Occipital lobe (tissue), 2 donors: ENCODE measurements around the gene ASPHD2. TPM values are rescaled to one million over a fixed set of nuclear protein-coding genes. Genes with fewer than 3 reads are reported as not detected.
"Not testable (repeated sequence)": the region's sequence is repeated elsewhere in the genome, so short reads cannot be mapped to it uniquely, and the experiment has no call there.

Experiments used
- DNase-seq: peaks from one replicate; lab custom pipeline; 2025; lab: John Stamatoyannopoulos, UW
- total RNA-seq: library from RNA; depleted of rRNA; stranded (reverse); fragments of >200 nt; gene quantifications from one replicate; pipeline ENCODE4 v1.2.3, GENCODE V29; 2014

Gene ASPHD2
- 18.4 TPM for total RNA-seq

- DNase-seq: peak; percentile 48
These were observed at the start of gene ASPHD2 for GRCh38 chr22:26428515-26429457. Gene ASPHD2, plus strand, starts transcription at chr22:26429260. Its CDS starts 4,356 bp downstream, at chr22:26433616.

- no peak for DNase-seq
These were observed 48.8 kb upstream of the ASPHD2 start for GRCh38 chr22:26380072-26380830.

GRCh38 chr22:26382782-26383181 lies 46.3 kb upstream of the ASPHD2 start:
- DNase-seq: no peak

GRCh38 chr22:26383968-26384556 lies 45.0 kb upstream of the ASPHD2 start:
- DNase-seq: no peak

- DNase-seq: no peak
These were observed 43.9 kb upstream of the ASPHD2 start for GRCh38 chr22:26385164-26385563.

GRCh38 chr22:26389125-26389524 lies 39.9 kb upstream of the ASPHD2 start:
- DNase-seq: no peak

GRCh38 chr22:26391091-26391490 lies 38.0 kb upstream of the ASPHD2 start:
- DNase-seq: no peak

- no peak for DNase-seq
These were observed 37.4 kb upstream of the ASPHD2 start for GRCh38 chr22:26391623-26392022.

- DNase-seq: no peak
These were observed 35.1 kb upstream of the ASPHD2 start for GRCh38 chr22:26393929-26394328.

GRCh38 chr22:26394777-26395176 lies 34.3 kb upstream of the ASPHD2 start:
- DNase-seq: no peak

- DNase-seq: no peak
These were observed 33.1 kb upstream of the ASPHD2 start for GRCh38 chr22:26395926-26396325.

- DNase-seq: no peak
These were observed 30.3 kb upstream of the ASPHD2 start for GRCh38 chr22:26398741-26399153.

GRCh38 chr22:26399289-26399688 lies 29.8 kb upstream of the ASPHD2 start:
- DNase-seq: no peak

- no peak for DNase-seq
These were observed 27.3 kb upstream of the ASPHD2 start for GRCh38 chr22:26401726-26402125.

- DNase-seq: no peak
These were observed 24.1 kb upstream of the ASPHD2 start for GRCh38 chr22:26404851-26405421.

- no peak for DNase-seq
These were observed 22.9 kb upstream of the ASPHD2 start for GRCh38 chr22:26406118-26406517.

GRCh38 chr22:26408562-26409220 lies 20.4 kb upstream of the ASPHD2 start:
- DNase-seq: not testable (repeated sequence)

- no peak for DNase-seq
These were observed 19.2 kb upstream of the ASPHD2 start for GRCh38 chr22:26409719-26410335.

GRCh38 chr22:26410386-26410785 lies 18.7 kb upstream of the ASPHD2 start:
- no peak for DNase-seq

GRCh38 chr22:26414347-26414746 lies 14.7 kb upstream of the ASPHD2 start:
- no peak for DNase-seq

- DNase-seq: no peak
These were observed 12.8 kb upstream of the ASPHD2 start for GRCh38 chr22:26416256-26416655.
